ENCODE measurements around the gene QSOX2. TPM values are rescaled to one million over a fixed set of nuclear protein-coding genes. Genes with fewer than 3 reads are reported as not detected.
A peak's percentile ranks its signal among the peaks of the same experiment; 100 is the strongest.

QSOX2 gene
- total RNA-seq, 3 donors from 2014 or later (not counting 1 experiment from before 2014, with no cell fraction given): 10.8 to 16.7 (median 16.6) TPM

GRCh38 chr9:136190656-136191055, 55.0 kb downstream of the QSOX2 start:
- Histone ChIP-seq H3K4me1 (ENCODE audit: control insufficient read depth, insufficient read depth, low read length) (no peaks in the 10 kb centered on the region), H3K27ac (ENCODE audit: low read length) (no peak overlapping the region), H3K27me3 (ENCODE audit: control insufficient read depth, insufficient read depth, low read length) (peaks cover 9% of the 10 kb centered on the region), H3K36me3 (ENCODE audit: control insufficient read depth, insufficient read depth, low read length) (no peaks in the 10 kb centered on the region), H3K9me3 (ENCODE audit: control insufficient read depth, insufficient read depth, low read length) (no peaks in the 10 kb centered on the region), H3K4me3 (ENCODE audit: low read length) (no peak overlapping the region)
- H3K27me3 Mint-ChIP-seq (ENCODE audit: low read depth in 2 of 2): peaks cover 14 to 27% of the 10 kb centered on the region in 2 donors
- no peak for DNase-seq
- TF ChIP-seq CTCF (IDR thresholded peaks at IDR 0.05): no peak
- H3K9me3 Mint-ChIP-seq: no peaks in the 10 kb centered on the region
- ATAC-seq: peak in 1 of 3 donors; percentile 17
- 51% methylated on average over 11 of the region's 11 CpGs for WGBS (ENCODE audit: insufficient coverage)
- no peak overlapping the region for H3K27ac Mint-ChIP-seq
- no peaks in the 10 kb centered on the region for H3K36me3 Mint-ChIP-seq
- no peak overlapping the region for H3K4me3 Mint-ChIP-seq
- intact Hi-C loops (cut with micrococcal nuclease): no loop called here
- no peaks in the 10 kb centered on the region for H3K4me1 Mint-ChIP-seq

GRCh38 chr9:136190237-136190601, 55.4 kb downstream of the QSOX2 start:
- peaks cover 6% of the 10 kb centered on the region for H3K27me3 ChIP-seq (ENCODE audit: control insufficient read depth, insufficient read depth, low read length)
- WGBS (ENCODE audit: insufficient coverage): 72% methylated on average over 6 of the region's 7 CpGs

DNA sequence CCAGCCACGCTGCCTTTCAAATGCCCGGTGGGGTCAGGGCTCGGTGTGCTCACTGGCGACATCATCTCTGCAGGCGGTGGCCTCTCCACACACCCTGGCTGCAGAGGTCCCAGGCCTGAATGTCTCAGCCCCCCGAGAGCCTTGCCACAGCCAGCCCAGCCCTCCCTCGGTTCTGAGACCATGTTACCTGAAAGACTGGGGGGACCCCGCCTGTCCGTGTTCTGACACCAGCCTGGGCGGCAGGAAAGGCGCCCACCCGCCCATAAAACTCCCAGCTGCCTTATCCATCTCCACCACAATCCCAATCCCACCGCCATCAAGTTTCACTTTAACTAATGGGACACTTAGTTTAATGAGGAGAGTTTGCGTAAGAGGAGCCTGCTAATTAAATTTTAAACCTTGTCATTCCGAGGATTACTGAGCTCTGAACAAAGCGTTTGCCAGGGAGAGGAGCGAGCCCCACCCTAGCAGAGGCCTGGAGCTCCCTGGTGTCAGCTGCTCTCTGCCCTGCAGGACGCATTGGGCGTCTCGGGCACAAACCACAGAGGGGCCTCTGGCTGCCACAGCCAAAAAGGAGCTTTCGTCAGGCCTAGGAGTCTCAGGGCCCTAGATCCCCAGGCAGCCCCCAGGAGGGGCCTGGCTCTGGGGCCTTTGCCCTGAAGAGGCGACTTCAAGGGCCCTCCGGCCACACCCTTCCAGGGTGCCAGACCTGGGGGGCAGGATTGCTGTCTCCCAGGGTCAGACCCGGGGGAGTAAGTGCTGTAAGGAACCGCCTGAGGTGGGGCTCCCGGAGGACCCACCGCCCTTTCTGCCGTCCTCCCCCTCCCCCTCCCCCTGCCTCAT, 56.0 kb downstream of the QSOX2 start:
- Histone ChIP-seq H3K27me3 (ENCODE audit: control insufficient read depth, insufficient read depth, low read length) (peaks cover 6% of the 10 kb centered on the region), H3K4me1 (ENCODE audit: control insufficient read depth, insufficient read depth, low read length) (no peaks in the 10 kb centered on the region), H3K27ac (ENCODE audit: low read length) (no peak overlapping the region), H3K9me3 (ENCODE audit: control insufficient read depth, insufficient read depth, low read length) (no peaks in the 10 kb centered on the region), H3K4me3 (ENCODE audit: low read length) (no peak overlapping the region), H3K36me3 (ENCODE audit: control insufficient read depth, insufficient read depth, low read length) (no peaks in the 10 kb centered on the region)
- H3K4me3 Mint-ChIP-seq: no peak overlapping the region
- H3K36me3 Mint-ChIP-seq: no peaks in the 10 kb centered on the region
- intact Hi-C loops (cut with micrococcal nuclease): no loop called here
- DNase-seq: no peak
- H3K9me3 Mint-ChIP-seq: no peaks in the 10 kb centered on the region
- no peak for TF ChIP-seq CTCF (IDR thresholded peaks at IDR 0.05)
- 45% methylated on average over 27 of the region's 28 CpGs for WGBS (ENCODE audit: insufficient coverage)
- H3K27me3 Mint-ChIP-seq (ENCODE audit: low read depth in 2 of 2): peaks cover 14 to 33% of the 10 kb centered on the region in 2 donors
- no peaks in the 10 kb centered on the region for H3K4me1 Mint-ChIP-seq
- ATAC-seq: no peak
- no peak overlapping the region for H3K27ac Mint-ChIP-seq

More at GRCh38 chr9:136190237-136190601, 55.4 kb downstream of the QSOX2 start:
- no peaks in the 10 kb centered on the region for H3K36me3 Mint-ChIP-seq
- no peaks in the 10 kb centered on the region for H3K4me1 Mint-ChIP-seq
- Histone ChIP-seq H3K9me3 (ENCODE audit: control insufficient read depth, insufficient read depth, low read length) (no peaks in the 10 kb centered on the region), H3K36me3 (ENCODE audit: control insufficient read depth, insufficient read depth, low read length) (no peaks in the 10 kb centered on the region), H3K4me3 (ENCODE audit: low read length) (no peak overlapping the region), H3K4me1 (ENCODE audit: control insufficient read depth, insufficient read depth, low read length) (no peaks in the 10 kb centered on the region), H3K27ac (ENCODE audit: low read length) (no peak overlapping the region)
- H3K4me3 Mint-ChIP-seq: no peak overlapping the region
- H3K9me3 Mint-ChIP-seq: no peaks in the 10 kb centered on the region
- intact Hi-C loops (cut with micrococcal nuclease): no loop called here
- no peak for DNase-seq
- no peak for ATAC-seq
- no peak overlapping the region for H3K27ac Mint-ChIP-seq
- H3K27me3 Mint-ChIP-seq (ENCODE audit: low read depth in 2 of 2): peaks cover 14 to 27% of the 10 kb centered on the region in 2 donors
- no peak for TF ChIP-seq CTCF (IDR thresholded peaks at IDR 0.05)
